MM.1S (cell line): ENCODE results near the gene RRH.

ENCODE experiments used
- EZH2phosphoT487 ChIP-seq: fragments of 300-600 bp; sonication (generic); IDR thresholded peaks from 2 replicates; pipeline ENCODE4 v1.6.1; 2018; ENCODE audit warnings: antibody characterized with exemption, low read length
- TF ChIP-seq, protein P1 (sequence below): fragments of 300-600 bp; sonication (generic); IDR thresholded peaks from 2 replicates; pipeline ENCODE4 v1.5.1; 2016; ENCODE audit warnings: antibody characterized with exemption, low read length, mixed read lengths

DNA sequence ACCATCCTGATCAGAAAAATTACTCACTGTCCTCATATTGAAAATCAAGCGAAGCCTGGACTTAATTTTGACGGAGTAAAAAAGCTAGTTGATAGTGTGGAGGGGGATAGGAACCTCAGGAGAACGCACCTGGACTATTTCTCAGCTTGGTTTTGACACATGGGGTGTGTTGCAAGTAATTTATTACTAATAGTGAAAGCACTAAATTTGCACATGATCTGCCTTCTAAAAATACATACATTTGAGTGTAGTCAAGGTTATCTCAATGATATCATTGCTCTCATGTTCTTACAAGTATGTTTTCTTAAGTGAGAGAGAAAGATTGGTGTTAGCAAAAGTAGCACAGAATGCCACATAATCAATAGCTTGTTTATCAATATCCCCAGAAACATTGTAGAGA is 49.6 kb downstream of the RRH start:
- TF ChIP-seq, protein P1, sequence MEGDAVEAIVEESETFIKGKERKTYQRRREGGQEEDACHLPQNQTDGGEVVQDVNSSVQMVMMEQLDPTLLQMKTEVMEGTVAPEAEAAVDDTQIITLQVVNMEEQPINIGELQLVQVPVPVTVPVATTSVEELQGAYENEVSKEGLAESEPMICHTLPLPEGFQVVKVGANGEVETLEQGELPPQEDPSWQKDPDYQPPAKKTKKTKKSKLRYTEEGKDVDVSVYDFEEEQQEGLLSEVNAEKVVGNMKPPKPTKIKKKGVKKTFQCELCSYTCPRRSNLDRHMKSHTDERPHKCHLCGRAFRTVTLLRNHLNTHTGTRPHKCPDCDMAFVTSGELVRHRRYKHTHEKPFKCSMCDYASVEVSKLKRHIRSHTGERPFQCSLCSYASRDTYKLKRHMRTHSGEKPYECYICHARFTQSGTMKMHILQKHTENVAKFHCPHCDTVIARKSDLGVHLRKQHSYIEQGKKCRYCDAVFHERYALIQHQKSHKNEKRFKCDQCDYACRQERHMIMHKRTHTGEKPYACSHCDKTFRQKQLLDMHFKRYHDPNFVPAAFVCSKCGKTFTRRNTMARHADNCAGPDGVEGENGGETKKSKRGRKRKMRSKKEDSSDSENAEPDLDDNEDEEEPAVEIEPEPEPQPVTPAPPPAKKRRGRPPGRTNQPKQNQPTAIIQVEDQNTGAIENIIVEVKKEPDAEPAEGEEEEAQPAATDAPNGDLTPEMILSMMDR: no peak
- TF ChIP-seq EZH2phosphoT487: no peak
